Measurements from ENCODE around the gene PRAMEF1.
"Not testable (repeated sequence)": the region's sequence is repeated elsewhere in the genome, so short reads cannot be mapped to it uniquely, and the experiment has no call there.

The PRAMEF1 gene

GRCh38 chr1:12811409-12811784 is 20.2 kb downstream of the PRAMEF1 start:
- no peaks in the 10 kb centered on the region for H3K27me3 ChIP-seq (ENCODE audit: insufficient read depth, low read length)
- no peaks in the 10 kb centered on the region for H3K4me1 ChIP-seq (ENCODE audit: control insufficient read depth, insufficient read depth, low read length, unreplicated experiment)
- no peak overlapping the region for H3K27ac ChIP-seq (ENCODE audit: low read depth, low read length)
- H3K79me2 ChIP-seq (ENCODE audit: control insufficient read depth, insufficient read depth, low read length, unreplicated experiment), result no peaks in the 10 kb centered on the region
- H3K4me3 ChIP-seq (ENCODE audit: low read depth, low read length), result no peak overlapping the region
- H3K36me3 ChIP-seq (ENCODE audit: insufficient read depth, low read length), result no peaks in the 10 kb centered on the region
- no peak overlapping the region for H2AFZ ChIP-seq (ENCODE audit: low read length, unreplicated experiment)

GRCh38 chr1:12819061-12819460 is 27.9 kb downstream of the PRAMEF1 start:
- not testable (repeated sequence) for H3K27ac ChIP-seq (ENCODE audit: low read depth, low read length); H3K36me3 ChIP-seq (ENCODE audit: insufficient read depth, low read length); H3K4me3 ChIP-seq (ENCODE audit: low read depth, low read length)

GRCh38 chr1:12831310-12831709 is 40.1 kb downstream of the PRAMEF1 start, which contains the start of gene PRAMEF11:
TSS of gene PRAMEF11 (minus strand) at chr1:12831410. CDS start at chr1:12828789, 2,621 bp downstream.
- not testable (repeated sequence) for H3K79me2 ChIP-seq (ENCODE audit: control insufficient read depth, insufficient read depth, low read length, unreplicated experiment); H3K36me3 ChIP-seq (ENCODE audit: insufficient read depth, low read length)

More at GRCh38 chr1:12819061-12819460, 27.9 kb downstream of the PRAMEF1 start:
- not testable (repeated sequence) for H2AFZ ChIP-seq (ENCODE audit: low read length, unreplicated experiment); H3K79me2 ChIP-seq (ENCODE audit: control insufficient read depth, insufficient read depth, low read length, unreplicated experiment); H3K4me1 ChIP-seq (ENCODE audit: control insufficient read depth, insufficient read depth, low read length, unreplicated experiment); H3K27me3 ChIP-seq (ENCODE audit: insufficient read depth, low read length)

DNA sequence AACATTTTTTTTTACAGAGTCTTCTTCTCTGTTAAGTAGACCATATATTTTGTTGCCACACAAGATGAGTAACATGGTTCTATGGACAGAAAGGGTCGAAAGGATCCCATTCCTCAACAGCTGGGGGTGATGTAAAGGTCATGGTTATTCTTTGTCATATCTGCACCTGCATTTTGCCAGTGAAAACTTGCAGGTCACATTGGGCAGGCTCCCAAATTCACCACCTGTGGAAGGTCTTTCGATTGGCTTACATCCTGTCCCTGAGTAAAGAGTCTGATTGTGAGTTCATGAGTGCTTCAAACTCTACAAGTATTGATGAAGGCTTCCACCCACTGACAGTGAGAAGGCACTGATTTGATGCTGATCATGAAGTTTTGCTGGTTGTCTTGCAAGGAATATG is 42.1 kb downstream of the PRAMEF1 start:
- H3K4me1 ChIP-seq (ENCODE audit: control insufficient read depth, insufficient read depth, low read length, unreplicated experiment); H2AFZ ChIP-seq (ENCODE audit: low read length, unreplicated experiment): not testable (repeated sequence)

More at GRCh38 chr1:12831310-12831709, 40.1 kb downstream of the PRAMEF1 start, which contains the start of gene PRAMEF11:
- H3K27ac ChIP-seq (ENCODE audit: low read depth, low read length); H3K4me3 ChIP-seq (ENCODE audit: low read depth, low read length); H3K4me1 ChIP-seq (ENCODE audit: control insufficient read depth, insufficient read depth, low read length, unreplicated experiment); H3K27me3 ChIP-seq (ENCODE audit: insufficient read depth, low read length); H2AFZ ChIP-seq (ENCODE audit: low read length, unreplicated experiment): not testable (repeated sequence)

More for the DNA sequence above, 42.1 kb downstream of the PRAMEF1 start:
- not testable (repeated sequence) for H3K79me2 ChIP-seq (ENCODE audit: control insufficient read depth, insufficient read depth, low read length, unreplicated experiment); H3K4me3 ChIP-seq (ENCODE audit: low read depth, low read length); H3K27me3 ChIP-seq (ENCODE audit: insufficient read depth, low read length); H3K27ac ChIP-seq (ENCODE audit: low read depth, low read length); H3K36me3 ChIP-seq (ENCODE audit: insufficient read depth, low read length)
